Measurements from ENCODE around the gene IL33. TPM values are rescaled to one million over a fixed set of nuclear protein-coding genes. Genes with fewer than 3 reads are reported as not detected.

Gene IL33
- polyA plus RNA-seq, 1 of the 3 experiments (the other 2 are of a cell fraction): not detected

DNA sequence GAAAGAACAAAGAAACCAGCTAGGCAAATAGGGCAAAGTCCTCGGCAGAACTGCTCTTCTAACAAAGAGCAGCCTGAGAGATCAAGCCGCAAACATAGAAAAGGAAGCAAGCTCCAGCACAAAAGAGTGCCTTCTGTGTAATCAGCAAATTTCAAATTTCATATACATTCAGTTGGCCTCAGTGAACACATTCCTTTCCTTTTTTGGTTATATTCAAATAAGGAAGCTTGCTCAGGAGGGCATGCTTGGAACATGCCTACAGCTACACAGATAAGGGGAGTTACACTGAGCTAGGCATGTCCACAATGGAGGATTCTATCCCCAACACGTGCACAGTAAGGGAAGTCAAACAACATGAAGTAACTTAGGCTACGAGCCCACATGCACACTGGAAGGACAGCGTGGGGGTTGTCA is 23.4 kb downstream of the IL33 start (continued):
- TF ChIP-seq, protein P1, sequence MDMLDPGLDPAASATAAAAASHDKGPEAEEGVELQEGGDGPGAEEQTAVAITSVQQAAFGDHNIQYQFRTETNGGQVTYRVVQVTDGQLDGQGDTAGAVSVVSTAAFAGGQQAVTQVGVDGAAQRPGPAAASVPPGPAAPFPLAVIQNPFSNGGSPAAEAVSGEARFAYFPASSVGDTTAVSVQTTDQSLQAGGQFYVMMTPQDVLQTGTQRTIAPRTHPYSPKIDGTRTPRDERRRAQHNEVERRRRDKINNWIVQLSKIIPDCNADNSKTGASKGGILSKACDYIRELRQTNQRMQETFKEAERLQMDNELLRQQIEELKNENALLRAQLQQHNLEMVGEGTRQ (IDR thresholded peaks at IDR 0.05; ENCODE audit: borderline replicate concordance, low read depth, low read length): no peak

DNA sequence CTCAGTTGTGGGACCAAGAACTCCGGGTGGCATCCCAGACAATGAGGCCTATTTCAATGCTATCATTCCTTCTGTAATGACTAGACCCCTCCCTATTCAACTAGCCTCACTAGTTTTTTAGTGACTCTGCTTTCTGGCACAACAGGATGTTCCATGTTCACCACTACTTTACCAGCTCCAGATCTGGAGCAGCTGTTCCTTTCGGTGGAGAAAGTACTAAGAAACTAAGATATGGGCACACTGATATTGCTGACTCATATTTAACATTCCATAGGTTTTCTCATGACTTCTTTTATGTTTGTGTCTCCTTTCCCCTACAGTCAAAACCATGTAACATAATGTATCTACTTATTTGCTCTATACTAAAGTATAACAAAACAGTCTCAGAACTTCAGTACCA is 24.1 kb downstream of the IL33 start:
- Histone ChIP-seq H3K4me2 (no peak overlapping the region), H3K79me2 (ENCODE audit: insufficient read depth) (no peaks in the 10 kb centered on the region), H3K9me2 (no peaks in the 10 kb centered on the region), H3F3A (replicated peaks; ENCODE audit: insufficient read depth) (no peaks in the 10 kb centered on the region), H3K9me3 (no peaks in the 10 kb centered on the region), H3K36me3 (replicated peaks in 1 of 2; ENCODE audit: control insufficient read depth in 1 of 2, insufficient read depth in 2 of 2, low read length in 1 of 2) (no peaks in the 10 kb centered on the region), H3K4me3 (ENCODE audit: low read depth in 2 of 2, low read length in 1 of 2) (no peak overlapping the region), H3K27ac (ENCODE audit: low read depth in 2 of 2, low read length in 1 of 2) (no peak overlapping the region), H2AFZ (ENCODE audit: low read depth) (0 out of 2 replicates have a peak overlapping the region, but pooled peaks have one; percentile 18), H3K9ac (no peak overlapping the region), H3K4me1 (ENCODE audit: control insufficient read depth in 1 of 2, insufficient read depth in 2 of 2, low read depth in 1 of 2, low read length in 1 of 2) (no peaks in the 10 kb centered on the region), H3K27me3 (ENCODE audit: insufficient read depth) (no peaks in the 10 kb centered on the region), H4K20me1 (ENCODE audit: insufficient read depth) (no peaks in the 10 kb centered on the region)
- POLR2A ChIA-PET: no interaction called here
- no peak for DNase-seq
- CTCF ChIA-PET: no interaction called here
- 46% methylated on average over 2 of the region's 2 CpGs for WGBS (ENCODE audit: low lambda C conversion rate)
- TF ChIP-seq SIN3A (IDR thresholded peaks at IDR 0.05; ENCODE audit: borderline replicate concordance, low read depth, low read length) (no peak), YY1 (IDR thresholded peaks at IDR 0.05; ENCODE audit: low read depth) (no peak), GABPA (IDR thresholded peaks at IDR 0.05; ENCODE audit: low read depth) (no peak), FOSL2 (IDR thresholded peaks at IDR 0.05; ENCODE audit: borderline replicate concordance, low read depth) (no peak), EP300 (IDR thresholded peaks at IDR 0.05; ENCODE audit: borderline replicate concordance in 1 of 2, low read depth in 1 of 2, low read length in 1 of 2) (no peak), RXRA (IDR thresholded peaks at IDR 0.05; ENCODE audit: borderline replicate concordance, low read depth) (no peak), MXI1 (IDR thresholded peaks at IDR 0.05; ENCODE audit: low read depth, low read length) (no peak), NFIC (IDR thresholded peaks at IDR 0.05; ENCODE audit: borderline replicate concordance) (no peak), CHD2 (IDR thresholded peaks at IDR 0.05; ENCODE audit: low read length, partially characterized antibody) (no peak), JUND (IDR thresholded peaks at IDR 0.05) (no peak), TEAD4 (IDR thresholded peaks at IDR 0.05; ENCODE audit: borderline replicate concordance, insufficient read depth) (no peak), RCOR1 (IDR thresholded peaks at IDR 0.05; ENCODE audit: low read length) (no peak)
- TF ChIP-seq, protein P2, sequence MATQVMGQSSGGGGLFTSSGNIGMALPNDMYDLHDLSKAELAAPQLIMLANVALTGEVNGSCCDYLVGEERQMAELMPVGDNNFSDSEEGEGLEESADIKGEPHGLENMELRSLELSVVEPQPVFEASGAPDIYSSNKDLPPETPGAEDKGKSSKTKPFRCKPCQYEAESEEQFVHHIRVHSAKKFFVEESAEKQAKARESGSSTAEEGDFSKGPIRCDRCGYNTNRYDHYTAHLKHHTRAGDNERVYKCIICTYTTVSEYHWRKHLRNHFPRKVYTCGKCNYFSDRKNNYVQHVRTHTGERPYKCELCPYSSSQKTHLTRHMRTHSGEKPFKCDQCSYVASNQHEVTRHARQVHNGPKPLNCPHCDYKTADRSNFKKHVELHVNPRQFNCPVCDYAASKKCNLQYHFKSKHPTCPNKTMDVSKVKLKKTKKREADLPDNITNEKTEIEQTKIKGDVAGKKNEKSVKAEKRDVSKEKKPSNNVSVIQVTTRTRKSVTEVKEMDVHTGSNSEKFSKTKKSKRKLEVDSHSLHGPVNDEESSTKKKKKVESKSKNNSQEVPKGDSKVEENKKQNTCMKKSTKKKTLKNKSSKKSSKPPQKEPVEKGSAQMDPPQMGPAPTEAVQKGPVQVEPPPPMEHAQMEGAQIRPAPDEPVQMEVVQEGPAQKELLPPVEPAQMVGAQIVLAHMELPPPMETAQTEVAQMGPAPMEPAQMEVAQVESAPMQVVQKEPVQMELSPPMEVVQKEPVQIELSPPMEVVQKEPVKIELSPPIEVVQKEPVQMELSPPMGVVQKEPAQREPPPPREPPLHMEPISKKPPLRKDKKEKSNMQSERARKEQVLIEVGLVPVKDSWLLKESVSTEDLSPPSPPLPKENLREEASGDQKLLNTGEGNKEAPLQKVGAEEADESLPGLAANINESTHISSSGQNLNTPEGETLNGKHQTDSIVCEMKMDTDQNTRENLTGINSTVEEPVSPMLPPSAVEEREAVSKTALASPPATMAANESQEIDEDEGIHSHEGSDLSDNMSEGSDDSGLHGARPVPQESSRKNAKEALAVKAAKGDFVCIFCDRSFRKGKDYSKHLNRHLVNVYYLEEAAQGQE (IDR thresholded peaks at IDR 0.05; ENCODE audit: low read depth, low read length): no peak
- TF ChIP-seq, protein P1 (IDR thresholded peaks at IDR 0.05; ENCODE audit: borderline replicate concordance, low read depth, low read length): no peak
- TF ChIP-seq, protein P3, sequence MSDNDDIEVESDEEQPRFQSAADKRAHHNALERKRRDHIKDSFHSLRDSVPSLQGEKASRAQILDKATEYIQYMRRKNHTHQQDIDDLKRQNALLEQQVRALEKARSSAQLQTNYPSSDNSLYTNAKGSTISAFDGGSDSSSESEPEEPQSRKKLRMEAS (IDR thresholded peaks at IDR 0.05; ENCODE audit: low read depth): no peak
- TF ChIP-seq, protein P4, sequence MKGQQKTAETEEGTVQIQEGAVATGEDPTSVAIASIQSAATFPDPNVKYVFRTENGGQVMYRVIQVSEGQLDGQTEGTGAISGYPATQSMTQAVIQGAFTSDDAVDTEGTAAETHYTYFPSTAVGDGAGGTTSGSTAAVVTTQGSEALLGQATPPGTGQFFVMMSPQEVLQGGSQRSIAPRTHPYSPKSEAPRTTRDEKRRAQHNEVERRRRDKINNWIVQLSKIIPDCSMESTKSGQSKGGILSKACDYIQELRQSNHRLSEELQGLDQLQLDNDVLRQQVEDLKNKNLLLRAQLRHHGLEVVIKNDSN (IDR thresholded peaks at IDR 0.05; ENCODE audit: borderline replicate concordance, low read depth): no peak
- TF ChIP-seq, protein P5, sequence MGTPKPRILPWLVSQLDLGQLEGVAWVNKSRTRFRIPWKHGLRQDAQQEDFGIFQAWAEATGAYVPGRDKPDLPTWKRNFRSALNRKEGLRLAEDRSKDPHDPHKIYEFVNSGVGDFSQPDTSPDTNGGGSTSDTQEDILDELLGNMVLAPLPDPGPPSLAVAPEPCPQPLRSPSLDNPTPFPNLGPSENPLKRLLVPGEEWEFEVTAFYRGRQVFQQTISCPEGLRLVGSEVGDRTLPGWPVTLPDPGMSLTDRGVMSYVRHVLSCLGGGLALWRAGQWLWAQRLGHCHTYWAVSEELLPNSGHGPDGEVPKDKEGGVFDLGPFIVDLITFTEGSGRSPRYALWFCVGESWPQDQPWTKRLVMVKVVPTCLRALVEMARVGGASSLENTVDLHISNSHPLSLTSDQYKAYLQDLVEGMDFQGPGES (IDR thresholded peaks at IDR 0.05; ENCODE audit: low read depth, low read length): no peak
- TF ChIP-seq, protein P6, sequence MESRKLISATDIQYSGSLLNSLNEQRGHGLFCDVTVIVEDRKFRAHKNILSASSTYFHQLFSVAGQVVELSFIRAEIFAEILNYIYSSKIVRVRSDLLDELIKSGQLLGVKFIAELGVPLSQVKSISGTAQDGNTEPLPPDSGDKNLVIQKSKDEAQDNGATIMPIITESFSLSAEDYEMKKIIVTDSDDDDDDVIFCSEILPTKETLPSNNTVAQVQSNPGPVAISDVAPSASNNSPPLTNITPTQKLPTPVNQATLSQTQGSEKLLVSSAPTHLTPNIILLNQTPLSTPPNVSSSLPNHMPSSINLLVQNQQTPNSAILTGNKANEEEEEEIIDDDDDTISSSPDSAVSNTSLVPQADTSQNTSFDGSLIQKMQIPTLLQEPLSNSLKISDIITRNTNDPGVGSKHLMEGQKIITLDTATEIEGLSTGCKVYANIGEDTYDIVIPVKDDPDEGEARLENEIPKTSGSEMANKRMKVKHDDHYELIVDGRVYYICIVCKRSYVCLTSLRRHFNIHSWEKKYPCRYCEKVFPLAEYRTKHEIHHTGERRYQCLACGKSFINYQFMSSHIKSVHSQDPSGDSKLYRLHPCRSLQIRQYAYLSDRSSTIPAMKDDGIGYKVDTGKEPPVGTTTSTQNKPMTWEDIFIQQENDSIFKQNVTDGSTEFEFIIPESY (IDR thresholded peaks at IDR 0.05; ENCODE audit: borderline replicate concordance, low read depth): no peak

Measured in SK-N-SH (cell line).